Measurements from ENCODE around the gene SPPL3. TPM values are rescaled to one million over a fixed set of nuclear protein-coding genes. Genes with fewer than 3 reads are reported as not detected.

SPPL3 gene
- polyA plus RNA-seq, 1 of the 3 experiments (the other 2 are of a cell fraction) = 18.8 TPM

GRCh38 chr12:120825337-120825736 is 78.8 kb downstream of the SPPL3 start:
- Histone ChIP-seq H3K27ac (ENCODE audit: low read depth in 2 of 2, low read length in 1 of 2) (no peak overlapping the region), H3K4me3 (ENCODE audit: low read depth in 2 of 2, low read length in 1 of 2) (no peak overlapping the region), H2AFZ (ENCODE audit: low read depth) (no peak overlapping the region), H4K20me1 (ENCODE audit: insufficient read depth) (peaks cover 23% of the 10 kb centered on the region; the same call in 1 of the 2 replicates), H3K9ac (no peak overlapping the region), H3K4me2 (no peak overlapping the region), H3K9me3 (no peaks in the 10 kb centered on the region), H3K79me2 (ENCODE audit: insufficient read depth) (peaks cover 65% of the 10 kb centered on the region), H3K4me1 (ENCODE audit: control insufficient read depth in 1 of 2, insufficient read depth in 2 of 2, low read depth in 1 of 2, low read length in 1 of 2) (no peaks in the 10 kb centered on the region; a peak in 1 of 4 replicates), H3K36me3 (replicated peaks in 1 of 2; ENCODE audit: control insufficient read depth in 1 of 2, insufficient read depth in 2 of 2, low read length in 1 of 2) (no peaks in the 10 kb centered on the region), H3K9me2 (no peaks in the 10 kb centered on the region), H3K27me3 (ENCODE audit: insufficient read depth) (no peaks in the 10 kb centered on the region), H3F3A (replicated peaks; ENCODE audit: insufficient read depth) (no peaks in the 10 kb centered on the region)
- 84% methylated on average over 3 of the region's 3 CpGs for WGBS (ENCODE audit: low lambda C conversion rate)
- ChIA-PET CTCF (no interaction called here), POLR2A (no interaction called here)
- DNase-seq = no peak
- TF ChIP-seq CHD2 (IDR thresholded peaks at IDR 0.05; ENCODE audit: low read length, partially characterized antibody) (no peak), JUND (IDR thresholded peaks at IDR 0.05) (no peak), RFX5 (IDR thresholded peaks at IDR 0.05; ENCODE audit: low read length) (no peak), FOSL2 (IDR thresholded peaks at IDR 0.05; ENCODE audit: borderline replicate concordance, low read depth) (no peak), MXI1 (IDR thresholded peaks at IDR 0.05; ENCODE audit: low read depth, low read length) (no peak), FOXJ3 (CRISPR knock-in tag; IDR thresholded peaks at IDR 0.05) (no peak), RCOR1 (IDR thresholded peaks at IDR 0.05; ENCODE audit: low read length) (no peak), CTCF (IDR thresholded peaks at IDR 0.05) (no peak), TAF1 (IDR thresholded peaks at IDR 0.05; ENCODE audit: borderline replicate concordance, low read depth, low read length) (no peak), TCF12 (IDR thresholded peaks at IDR 0.05) (no peak), NFIC (IDR thresholded peaks at IDR 0.05; ENCODE audit: borderline replicate concordance) (no peak), GATA2 (CRISPR knock-in tag; IDR thresholded peaks at IDR 0.05) (no peak), RAD21 (IDR thresholded peaks at IDR 0.05; ENCODE audit: low read length) (no peak), POLR2AphosphoS5 (IDR thresholded peaks at IDR 0.05; ENCODE audit: low read depth, low read length) (no peak), RXRA (IDR thresholded peaks at IDR 0.05; ENCODE audit: borderline replicate concordance, low read depth) (no peak)

- TF ChIP-seq FOSL2 (IDR thresholded peaks at IDR 0.05; ENCODE audit: borderline replicate concordance, low read depth) (no peak), USF1 (IDR thresholded peaks at IDR 0.05; ENCODE audit: borderline replicate concordance, low read depth) (no peak), SMC3 (IDR thresholded peaks at IDR 0.05; ENCODE audit: low read depth, low read length) (no peak), RFX5 (IDR thresholded peaks at IDR 0.05; ENCODE audit: low read length) (no peak), USF2 (IDR thresholded peaks at IDR 0.05; ENCODE audit: borderline replicate concordance, low read depth, low read length) (no peak), RCOR1 (IDR thresholded peaks at IDR 0.05; ENCODE audit: low read length) (no peak), GABPA (IDR thresholded peaks at IDR 0.05; ENCODE audit: low read depth) (no peak), PBX3 (IDR thresholded peaks at IDR 0.05) (no peak), CHD2 (IDR thresholded peaks at IDR 0.05; ENCODE audit: low read length, partially characterized antibody) (no peak), FOXJ3 (CRISPR knock-in tag; IDR thresholded peaks at IDR 0.05) (no peak)
- Histone ChIP-seq H3K36me3 (replicated peaks in 1 of 2; ENCODE audit: control insufficient read depth in 1 of 2, insufficient read depth in 2 of 2, low read length in 1 of 2) (peaks cover 0 to 5% of the 10 kb centered on the region in 2 experiments), H3K9ac (no peak overlapping the region), H3K79me2 (ENCODE audit: insufficient read depth) (peaks cover 54% of the 10 kb centered on the region), H3K27me3 (ENCODE audit: insufficient read depth) (no peaks in the 10 kb centered on the region), H3K4me2 (no peak overlapping the region), H3F3A (replicated peaks; ENCODE audit: insufficient read depth) (no peaks in the 10 kb centered on the region), H3K4me1 (ENCODE audit: control insufficient read depth in 1 of 2, insufficient read depth in 2 of 2, low read depth in 1 of 2, low read length in 1 of 2) (no peaks in the 10 kb centered on the region; a peak in 1 of 4 replicates), H3K9me3 (no peaks in the 10 kb centered on the region), H4K20me1 (ENCODE audit: insufficient read depth) (peaks cover 21% of the 10 kb centered on the region), H2AFZ (ENCODE audit: low read depth) (no peak overlapping the region), H3K27ac (ENCODE audit: low read depth in 2 of 2, low read length in 1 of 2) (no peak overlapping the region), H3K4me3 (ENCODE audit: low read depth in 2 of 2, low read length in 1 of 2) (no peak overlapping the region), H3K9me2 (no peaks in the 10 kb centered on the region)
- ChIA-PET POLR2A (no interaction called here), CTCF (no interaction called here)
- WGBS (ENCODE audit: low lambda C conversion rate) = 95% methylated on average over 9 of the region's 9 CpGs
- DNase-seq = no peak
Measured at GRCh38 chr12:120822832-120823503, 81.2 kb downstream of the SPPL3 start.
